WTC11 (cell line): ENCODE data around the gene CYP26A1. TPM values are rescaled to one million over a fixed set of nuclear protein-coding genes. Genes with fewer than 3 reads are reported as not detected.
A peak's percentile ranks its signal among the peaks of the same experiment; 100 is the strongest.

Experiments used
- ATAC-seq: fragments of 200-7000 bp; cut with Tn5 transposase; 2 replicates; pipeline ENCODE4 v1.10.0; 2021; ENCODE audit warnings: mild to moderate bottlenecking, moderate library complexity
- CTCF ChIA-PET: fragments of 300-600 bp; sonication (Branson Sonifier 250); formaldehyde crosslinking; loops from one replicate; lab custom pipeline; 2021; ENCODE audit warnings: antibody characterized with exemption; lab: Charles Lee
- POLR2A ChIA-PET: fragments of 350-600 bp; sonication (Branson Sonifier 250); formaldehyde crosslinking; loops from one replicate; lab custom pipeline; 2021; ENCODE audit warnings: antibody characterized with exemption; lab: Charles Lee
- DNase-seq: peaks from one replicate; pipeline ENCODE4 v3.0.0; 2021; ENCODE audit warnings: low spot score
- H3K27ac Mint-ChIP-seq: 2 replicates; pipeline ENCODE4 v1.8.0; 2021; ENCODE audit warnings: mixed read lengths
- H3K27me3 Mint-ChIP-seq: 2 replicates; pipeline ENCODE4 v1.8.0; 2021; ENCODE audit warnings: low read depth, mild to moderate bottlenecking, moderate library complexity, mixed read lengths
- H3K36me3 Mint-ChIP-seq: 2 replicates; pipeline ENCODE4 v1.8.0; 2021; ENCODE audit warnings: mixed read lengths
- H3K4me1 Mint-ChIP-seq: 2 replicates; pipeline ENCODE4 v1.8.0; 2022; ENCODE audit warnings: mixed read lengths
- H3K4me3 Mint-ChIP-seq: 2 replicates; pipeline ENCODE4 v1.8.0; 2021; ENCODE audit warnings: mild to moderate bottlenecking, moderate library complexity, mixed read lengths
- H3K9me3 Mint-ChIP-seq: 2 replicates; pipeline ENCODE4 v1.8.0; 2021; ENCODE audit warnings: mixed read lengths
- AFF4 ChIP-seq: sonication (generic); formaldehyde crosslinking; IDR thresholded peaks from 2 replicates; pipeline ENCODE4 v1.8.1; 2023; ENCODE audit warnings: mild to moderate bottlenecking, missing genetic modification reagents, borderline replicate concordance
- CDX4 ChIP-seq: fragments of 250-450 bp; sonication (Bioruptor Pico); IDR thresholded peaks from 2 replicates; pipeline ENCODE4 v1.9.0; 2021; ENCODE audit warnings: moderate library complexity, mild to moderate bottlenecking, inconsistent platforms, borderline replicate concordance
- E2F4 ChIP-seq: sonication (generic); formaldehyde crosslinking; IDR thresholded peaks from 2 replicates; pipeline ENCODE4 v1.8.1; 2022; ENCODE audit warnings: low read depth, mild to moderate bottlenecking, moderate library complexity, missing genetic modification reagents, borderline replicate concordance
- FOXJ3 ChIP-seq: sonication (generic); formaldehyde crosslinking; IDR thresholded peaks from 2 replicates; pipeline ENCODE4 v1.9.0; 2021; ENCODE audit warnings: missing genetic modification reagents, mild to moderate bottlenecking, borderline replicate concordance
- GABPB1 ChIP-seq: sonication (generic); formaldehyde crosslinking; IDR thresholded peaks from 2 replicates; pipeline ENCODE4 v1.8.1; 2023; ENCODE audit warnings: mild to moderate bottlenecking, missing genetic modification reagents
- IRF2 ChIP-seq: sonication (generic); formaldehyde crosslinking; IDR thresholded peaks from 2 replicates; pipeline ENCODE4 v1.8.0; 2022; ENCODE audit warnings: low read depth, missing genetic modification reagents, borderline replicate concordance
- MLX ChIP-seq: sonication (generic); formaldehyde crosslinking; IDR thresholded peaks from 2 replicates; pipeline ENCODE4 v1.8.1; 2023; ENCODE audit warnings: mild to moderate bottlenecking, missing genetic modification reagents, moderate library complexity
- PRDM15 ChIP-seq: sonication (generic); formaldehyde crosslinking; IDR thresholded peaks from 2 replicates; pipeline ENCODE4 v1.8.0; 2022; ENCODE audit warnings: missing genetic modification reagents
- RORB ChIP-seq: fragments of 250-450 bp; sonication (Bioruptor Pico); IDR thresholded peaks from 2 replicates; pipeline ENCODE4 v1.9.0; 2021; ENCODE audit warnings: mild to moderate bottlenecking
- TEAD1 ChIP-seq: sonication (generic); formaldehyde crosslinking; IDR thresholded peaks from 2 replicates; pipeline ENCODE4 v1.8.0; 2022; ENCODE audit warnings: mild to moderate bottlenecking, missing genetic modification reagents
- TP53 ChIP-seq: sonication (generic); formaldehyde crosslinking; IDR thresholded peaks from 2 replicates; pipeline ENCODE4 v1.8.1; 2023; ENCODE audit warnings: mild to moderate bottlenecking, missing genetic modification reagents
- ZNF317 ChIP-seq: sonication (generic); formaldehyde crosslinking; IDR thresholded peaks from 2 replicates; pipeline ENCODE4 v1.8.1; 2023; ENCODE audit warnings: low read depth, mild to moderate bottlenecking, moderate library complexity, missing genetic modification reagents, borderline replicate concordance
- ZNF671 ChIP-seq: fragments of 250-450 bp; sonication (Bioruptor Pico); IDR thresholded peaks from 2 replicates; pipeline ENCODE4 v1.8.0; 2021; ENCODE audit warnings: mild to moderate bottlenecking
- total RNA-seq: library from RNA; stranded (reverse); gene quantifications from 3 replicates; pipeline ENCODE4 v1.2.3, GENCODE V29; 2021

The CYP26A1 gene
- total RNA-seq, 1 experiment from 2014 or later = 3.4 TPM

GRCh38 chr10:93103953-93104352, 30.3 kb downstream of the CYP26A1 start:
- H3K36me3 Mint-ChIP-seq = peaks cover 4% of the 10 kb centered on the region; the same call in 1 of the 2 replicates
- POLR2A ChIA-PET = no interaction called here
- H3K9me3 Mint-ChIP-seq = peaks cover 17% of the 10 kb centered on the region
- ATAC-seq = no peak
- H3K27ac Mint-ChIP-seq = no peak overlapping the region
- no peaks in the 10 kb centered on the region for H3K27me3 Mint-ChIP-seq
- no peak for TF ChIP-seq TP53 (CRISPR knock-in tag)
- TF ChIP-seq IRF2 = no peak
- no peak for TF ChIP-seq RORB
- TF ChIP-seq FOXJ3 (CRISPR knock-in tag) = no peak
- no peak for TF ChIP-seq E2F4 (CRISPR knock-in tag)
- TF ChIP-seq AFF4 (CRISPR knock-in tag) = no peak
- no peak for TF ChIP-seq CDX4
- TF ChIP-seq ZNF317 (CRISPR knock-in tag) = no peak
- TF ChIP-seq TEAD1 (CRISPR knock-in tag) = no peak
- TF ChIP-seq PRDM15 = no peak
- TF ChIP-seq, all 79 proteins: peak for 0
- no peak for DNase-seq
- no peak overlapping the region for H3K4me3 Mint-ChIP-seq
- CTCF ChIA-PET = interaction anchor here (2.2 kb wide), 1 partner anchor 12 kb away, joined by 13 read pairs; no protein-coding TSS in a partner anchor
- H3K4me1 Mint-ChIP-seq = peaks cover under 1% of the 10 kb centered on the region; the same call in 1 of the 2 replicates

GRCh38 chr10:93106631-93107072, 33.0 kb downstream of the CYP26A1 start:
- no peak overlapping the region for H3K4me3 Mint-ChIP-seq
- H3K27ac Mint-ChIP-seq = no peak overlapping the region
- DNase-seq (no peak), ATAC-seq (no peak)
- TF ChIP-seq ZNF671 (no peak), GABPB1 (CRISPR knock-in tag) (peak; percentile 98), TP53 (CRISPR knock-in tag) (no peak), MLX (CRISPR knock-in tag) (no peak)
- ChIA-PET POLR2A (no interaction called here), CTCF (interaction anchor here (1.1 to 1.6 kb wide), 2 partner anchors 9 to 246 kb away, joined by 4 to 14 read pairs; no protein-coding TSS in a partner anchor)
- peaks cover 17% of the 10 kb centered on the region for H3K9me3 Mint-ChIP-seq
- H3K4me1 Mint-ChIP-seq = peaks cover 17% of the 10 kb centered on the region
- H3K36me3 Mint-ChIP-seq = peaks cover 4% of the 10 kb centered on the region; the same call in 1 of the 2 replicates
- no peaks in the 10 kb centered on the region for H3K27me3 Mint-ChIP-seq
